ENCODE measurements around the gene FOXK2. TPM values are rescaled to one million over a fixed set of nuclear protein-coding genes. Genes with fewer than 3 reads are reported as not detected.

The FOXK2 gene
- total and polyA plus RNA-seq, 2 donors from 2014 or later, result 13.5 to 37.9 TPM

DNA sequence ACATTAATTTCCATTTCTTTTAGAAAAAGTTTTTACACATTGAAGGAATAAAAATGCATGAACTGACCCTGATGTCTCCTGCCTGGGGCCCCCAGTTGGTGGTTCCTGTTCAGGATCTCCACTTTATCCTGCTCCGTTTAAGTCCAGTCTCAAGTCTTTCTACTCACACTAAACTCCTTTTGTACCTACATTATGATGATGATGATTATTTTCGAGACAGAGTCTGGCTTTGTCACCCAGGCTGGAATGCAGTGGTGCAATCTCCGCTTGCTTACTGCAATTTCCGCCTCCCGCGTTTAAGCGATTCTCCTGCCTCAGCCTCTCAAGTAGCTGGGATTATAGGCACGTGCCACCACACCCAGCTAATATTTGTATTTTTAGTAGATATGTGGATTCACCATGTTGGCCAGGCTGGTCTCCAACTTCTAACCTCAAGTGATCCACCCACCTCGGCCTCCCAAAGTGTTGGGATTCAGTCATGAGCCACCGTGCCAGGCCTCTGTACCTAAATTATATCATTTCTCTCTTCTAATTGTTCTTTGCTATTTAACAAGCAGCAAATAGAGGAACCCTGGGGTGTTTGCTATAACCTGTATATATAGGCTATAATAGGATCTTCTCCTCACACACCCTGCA lies 2.2 kb upstream of the FOXK2 start:
- H3K9me3 ChIP-seq (ENCODE audit: control insufficient read depth in 2 of 3, insufficient read depth in 1 of 3, low read length in 3 of 3), result no peaks in the 10 kb centered on the region
- H3K27me3 ChIP-seq (ENCODE audit: control insufficient read depth, insufficient read depth, low read length), result no peaks in the 10 kb centered on the region
- TF ChIP-seq, protein P1, sequence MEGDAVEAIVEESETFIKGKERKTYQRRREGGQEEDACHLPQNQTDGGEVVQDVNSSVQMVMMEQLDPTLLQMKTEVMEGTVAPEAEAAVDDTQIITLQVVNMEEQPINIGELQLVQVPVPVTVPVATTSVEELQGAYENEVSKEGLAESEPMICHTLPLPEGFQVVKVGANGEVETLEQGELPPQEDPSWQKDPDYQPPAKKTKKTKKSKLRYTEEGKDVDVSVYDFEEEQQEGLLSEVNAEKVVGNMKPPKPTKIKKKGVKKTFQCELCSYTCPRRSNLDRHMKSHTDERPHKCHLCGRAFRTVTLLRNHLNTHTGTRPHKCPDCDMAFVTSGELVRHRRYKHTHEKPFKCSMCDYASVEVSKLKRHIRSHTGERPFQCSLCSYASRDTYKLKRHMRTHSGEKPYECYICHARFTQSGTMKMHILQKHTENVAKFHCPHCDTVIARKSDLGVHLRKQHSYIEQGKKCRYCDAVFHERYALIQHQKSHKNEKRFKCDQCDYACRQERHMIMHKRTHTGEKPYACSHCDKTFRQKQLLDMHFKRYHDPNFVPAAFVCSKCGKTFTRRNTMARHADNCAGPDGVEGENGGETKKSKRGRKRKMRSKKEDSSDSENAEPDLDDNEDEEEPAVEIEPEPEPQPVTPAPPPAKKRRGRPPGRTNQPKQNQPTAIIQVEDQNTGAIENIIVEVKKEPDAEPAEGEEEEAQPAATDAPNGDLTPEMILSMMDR (IDR thresholded peaks at IDR 0.05; ENCODE audit: borderline replicate concordance, extremely low read depth, insufficient read depth), result no peak
- FAIRE-seq, result no peak
- intact Hi-C loops (cut with DNase I), result no loop called here
- no peak overlapping the region for H3K4me3 ChIP-seq (ENCODE audit: low read length in 3 of 3)
- H3K9ac ChIP-seq (ENCODE audit: low read length in 3 of 3), result no peak overlapping the region
- H3K27ac ChIP-seq (ENCODE audit: low read depth in 2 of 2, low read length in 2 of 2), result no peak overlapping the region
- no peaks in the 10 kb centered on the region for H3K4me1 ChIP-seq (ENCODE audit: control insufficient read depth in 2 of 3, insufficient read depth in 2 of 3, low read depth in 1 of 3, low read length in 3 of 3)
- no peaks in the 10 kb centered on the region for H3K36me3 ChIP-seq (ENCODE audit: control insufficient read depth in 2 of 3, insufficient read depth in 3 of 3, low read length in 3 of 3)
- no peak for DNase-seq

DNA sequence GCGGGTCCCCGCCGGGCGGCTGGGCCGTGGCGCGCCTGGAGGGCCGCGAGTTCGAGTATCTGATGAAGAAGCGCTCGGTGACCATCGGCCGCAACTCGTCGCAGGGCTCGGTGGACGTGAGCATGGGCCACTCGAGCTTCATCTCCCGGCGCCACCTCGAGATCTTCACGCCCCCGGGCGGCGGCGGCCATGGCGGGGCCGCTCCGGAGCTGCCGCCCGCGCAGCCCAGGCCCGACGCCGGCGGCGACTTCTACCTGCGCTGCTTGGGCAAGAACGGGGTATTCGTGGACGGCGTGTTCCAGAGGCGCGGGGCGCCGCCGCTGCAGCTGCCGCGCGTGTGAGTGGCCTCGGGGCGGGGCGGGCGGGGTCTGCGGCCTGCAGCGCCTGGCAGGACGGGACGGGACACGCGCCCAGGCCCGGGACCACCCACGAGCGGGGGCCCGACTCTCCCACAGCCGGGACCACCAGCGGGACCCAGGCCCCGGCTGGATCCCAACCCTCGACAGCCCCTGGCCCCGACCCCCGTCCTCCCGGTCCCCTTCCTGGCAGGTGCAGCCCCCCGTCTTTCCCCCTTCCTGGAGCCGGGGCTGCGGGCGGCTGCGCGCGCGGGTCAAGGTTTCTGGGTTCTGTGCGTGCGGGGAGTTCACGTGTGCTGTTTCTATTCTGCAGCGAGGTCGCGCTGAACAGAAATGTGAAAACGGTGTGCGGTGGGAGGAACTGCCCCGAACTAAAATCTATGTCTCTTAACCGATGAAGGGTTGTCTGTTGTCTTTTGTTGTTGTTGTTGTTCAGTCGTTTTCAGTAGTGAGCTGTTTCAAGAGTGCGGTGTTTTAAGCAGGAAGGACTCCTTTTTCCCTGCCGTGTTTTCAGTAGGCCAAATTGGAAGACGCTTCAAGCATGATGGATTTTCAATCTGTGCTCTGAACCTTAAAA lies 705 bp downstream of the FOXK2 start:
- intact Hi-C loops (cut with DNase I), result no loop called here
- H3K4me3 ChIP-seq (ENCODE audit: low read length in 3 of 3), result peak overlapping the region; percentile 55 to 88 (median 80)
- H3K9ac ChIP-seq (ENCODE audit: low read length in 3 of 3), result peak overlapping the region; percentile 52 to 80 (median 69)
- no peak for FAIRE-seq
- peaks cover 0 to 6% (median 4%) of the 10 kb centered on the region in 3 donors for H3K4me1 ChIP-seq (ENCODE audit: control insufficient read depth in 2 of 3, insufficient read depth in 2 of 3, low read depth in 1 of 3, low read length in 3 of 3)
- TF ChIP-seq, protein P1 (IDR thresholded peaks at IDR 0.05; ENCODE audit: borderline replicate concordance, extremely low read depth, insufficient read depth), result no peak
- no peaks in the 10 kb centered on the region for H3K36me3 ChIP-seq (ENCODE audit: control insufficient read depth in 2 of 3, insufficient read depth in 3 of 3, low read length in 3 of 3)
- H3K27ac ChIP-seq (ENCODE audit: low read depth in 2 of 2, low read length in 2 of 2), result peak overlapping the region; percentile 60 to 67
- H3K9me3 ChIP-seq (ENCODE audit: control insufficient read depth in 2 of 3, insufficient read depth in 1 of 3, low read length in 3 of 3), result no peaks in the 10 kb centered on the region
- peak; percentile 39 to 80 (median 64) for DNase-seq
- no peaks in the 10 kb centered on the region for H3K27me3 ChIP-seq (ENCODE audit: control insufficient read depth, insufficient read depth, low read length)

DNA sequence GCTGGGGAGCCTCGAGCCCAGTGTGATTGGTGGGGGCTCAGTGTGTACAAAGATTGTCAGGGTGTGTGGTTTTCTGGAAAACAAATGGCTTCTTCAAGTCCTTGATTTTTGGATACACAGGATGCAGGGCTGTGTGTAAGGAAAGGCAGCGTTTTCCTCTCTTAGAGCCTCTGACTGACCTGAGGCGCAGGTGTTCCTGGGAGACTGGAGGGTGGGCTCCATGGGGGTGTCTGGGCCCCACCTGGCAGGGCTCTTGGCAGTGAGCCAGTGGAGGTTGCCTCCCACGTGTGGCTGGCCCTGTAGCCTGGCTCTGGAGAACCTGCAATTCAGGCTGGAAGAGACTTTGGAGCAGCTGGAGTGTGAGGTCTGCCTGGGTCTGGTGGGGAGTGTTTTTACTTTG lies 5.0 kb downstream of the FOXK2 start:
- no peaks in the 10 kb centered on the region for H3K27me3 ChIP-seq (ENCODE audit: control insufficient read depth, insufficient read depth, low read length)
- H3K9me3 ChIP-seq (ENCODE audit: control insufficient read depth in 2 of 3, insufficient read depth in 1 of 3, low read length in 3 of 3), result no peaks in the 10 kb centered on the region
- no peak overlapping the region for H3K4me3 ChIP-seq (ENCODE audit: low read length in 3 of 3)
- H3K9ac ChIP-seq (ENCODE audit: low read length in 3 of 3), result no peak overlapping the region
- H3K4me1 ChIP-seq (ENCODE audit: control insufficient read depth in 2 of 3, insufficient read depth in 2 of 3, low read depth in 1 of 3, low read length in 3 of 3), result peaks cover 0 to 21% (median 14%) of the 10 kb centered on the region in 3 donors
- FAIRE-seq (no peak), DNase-seq (peak in 4 of 5 donors; percentile 64 to 79 (median 76))
- intact Hi-C loops (cut with DNase I), result no loop called here
- TF ChIP-seq, protein P1 (IDR thresholded peaks at IDR 0.05; ENCODE audit: borderline replicate concordance, extremely low read depth, insufficient read depth), result no peak
- H3K36me3 ChIP-seq (ENCODE audit: control insufficient read depth in 2 of 3, insufficient read depth in 3 of 3, low read length in 3 of 3), result no peaks in the 10 kb centered on the region
- H3K27ac ChIP-seq (ENCODE audit: low read depth in 2 of 2, low read length in 2 of 2), result no peak overlapping the region
